GM23248 (cell line): ENCODE results near the gene SYS1. TPM values are rescaled to one million over a fixed set of nuclear protein-coding genes. Genes with fewer than 3 reads are reported as not detected.

ENCODE experiments used
- DNase-seq: peaks from one replicate; pipeline ENCODE4 v3.0.0-alpha.2; 2015
- H2AFZ ChIP-seq: fragments of 200-600 bp; sonication (generic); 2 replicates; pipeline ENCODE4 v1.6.1; 2016; ENCODE audit warnings: antibody characterized with exemption
- H3F3A ChIP-seq: fragments of 200-600 bp; sonication (generic); 2 replicates; pipeline ENCODE4 v1.6.1; 2016; ENCODE audit warnings: mild to moderate bottlenecking, antibody characterized with exemption, mixed run types; ENCODE audit not compliant: insufficient read depth
- H3K27ac ChIP-seq: fragments of 200-600 bp; sonication (generic); 2 replicates; pipeline ENCODE4 v1.5.1; 2016; ENCODE audit warnings: mild to moderate bottlenecking
- H3K27me3 ChIP-seq: fragments of 200-600 bp; sonication (generic); replicated peaks from 2 replicates; pipeline ENCODE4 v1.6.1; 2016; ENCODE audit warnings: mild to moderate bottlenecking; ENCODE audit not compliant: insufficient read depth
- H3K36me3 ChIP-seq: fragments of 200-600 bp; sonication (generic); 2 replicates; pipeline ENCODE4 v1.6.1; 2016; ENCODE audit warnings: low read depth, mild to moderate bottlenecking
- H3K4me1 ChIP-seq: fragments of 200-600 bp; sonication (generic); 2 replicates; pipeline ENCODE4 v1.6.1; 2016; ENCODE audit warnings: mild to moderate bottlenecking; ENCODE audit not compliant: insufficient read depth
- H3K4me2 ChIP-seq: fragments of 200-600 bp; sonication (generic); one replicate; pipeline ENCODE4 v1.6.1; 2016; ENCODE audit warnings: mild to moderate bottlenecking; ENCODE audit not compliant: unreplicated experiment
- H3K4me3 ChIP-seq: fragments of 200-600 bp; sonication (generic); 2 replicates; pipeline ENCODE4 v1.5.1; 2016; ENCODE audit warnings: mild to moderate bottlenecking
- H3K79me2 ChIP-seq: fragments of 200-600 bp; sonication (generic); 2 replicates; pipeline ENCODE4 v1.6.1; 2016; ENCODE audit warnings: mild to moderate bottlenecking; ENCODE audit not compliant: insufficient read depth
- H3K9ac ChIP-seq: fragments of 200-600 bp; sonication (generic); 2 replicates; pipeline ENCODE4 v1.6.1; 2016; ENCODE audit warnings: mild to moderate bottlenecking
- H3K9me2 ChIP-seq: fragments of 200-600 bp; sonication (generic); 2 replicates; pipeline ENCODE4 v1.6.1; 2016; ENCODE audit warnings: mixed run types, mild to moderate bottlenecking, moderate library complexity; ENCODE audit not compliant: insufficient read depth
- H3K9me3 ChIP-seq: fragments of 200-600 bp; sonication (generic); one replicate; pipeline ENCODE4 v1.6.1; 2017; ENCODE audit warnings: low read depth
- H4K20me1 ChIP-seq: fragments of 200-600 bp; sonication (generic); 2 replicates; pipeline ENCODE4 v1.6.0; 2016; ENCODE audit not compliant: insufficient read depth
- EZH2 ChIP-seq: fragments of 200-600 bp; sonication (generic); IDR thresholded peaks from 2 replicates; pipeline ENCODE4 v1.6.1; 2018; ENCODE audit warnings: antibody characterized with exemption, mild to moderate bottlenecking; ENCODE audit not compliant: insufficient read depth, poor library complexity, severe bottlenecking
- EZH2phosphoT487 ChIP-seq: fragments of 200-600 bp; sonication (generic); IDR thresholded peaks from 2 replicates; pipeline ENCODE4 v1.6.1; 2018; ENCODE audit warnings: antibody characterized with exemption, moderate library complexity, mild to moderate bottlenecking, low read depth; ENCODE audit not compliant: insufficient read depth
- WGBS, 2 experiments: methylation state at CpG; one replicate each; pipeline ENCODE4 v1.1.6; 2015 to 2017; ENCODE audit warnings: low lambda C conversion rate in 2 of 2, low coverage in 1 of 2; ENCODE audit errors: missing lambda C conversion rate in 2 of 2; 5-methylcytosine and 5-hydroxymethylcytosine counted together
- in situ Hi-C: fragments of 300-500 bp; cut with MboI; formaldehyde crosslinking; loops from 2 replicates; pipeline ENCODE4 v1.15.0; 2020
- polyA plus RNA-seq: library from polyadenylated mRNA; unstranded; fragments of >200 nt; fragmentation: Nextera tagmentation; extraction: Ambion mirVana; gene quantifications from 2 replicates; pipeline ENCODE4 v1.2.1, GENCODE V29; 2016
- total RNA-seq: library from RNA; depleted of rRNA; stranded (reverse); fragments of >200 nt; shearing (Covaris generic); gene quantifications from 2 replicates; pipeline ENCODE4 v1.2.3, GENCODE V29; 2014

Gene SYS1
- total and polyA plus RNA-seq, 2 experiments from 2014 or later: 27.1 to 27.3 TPM

DNA sequence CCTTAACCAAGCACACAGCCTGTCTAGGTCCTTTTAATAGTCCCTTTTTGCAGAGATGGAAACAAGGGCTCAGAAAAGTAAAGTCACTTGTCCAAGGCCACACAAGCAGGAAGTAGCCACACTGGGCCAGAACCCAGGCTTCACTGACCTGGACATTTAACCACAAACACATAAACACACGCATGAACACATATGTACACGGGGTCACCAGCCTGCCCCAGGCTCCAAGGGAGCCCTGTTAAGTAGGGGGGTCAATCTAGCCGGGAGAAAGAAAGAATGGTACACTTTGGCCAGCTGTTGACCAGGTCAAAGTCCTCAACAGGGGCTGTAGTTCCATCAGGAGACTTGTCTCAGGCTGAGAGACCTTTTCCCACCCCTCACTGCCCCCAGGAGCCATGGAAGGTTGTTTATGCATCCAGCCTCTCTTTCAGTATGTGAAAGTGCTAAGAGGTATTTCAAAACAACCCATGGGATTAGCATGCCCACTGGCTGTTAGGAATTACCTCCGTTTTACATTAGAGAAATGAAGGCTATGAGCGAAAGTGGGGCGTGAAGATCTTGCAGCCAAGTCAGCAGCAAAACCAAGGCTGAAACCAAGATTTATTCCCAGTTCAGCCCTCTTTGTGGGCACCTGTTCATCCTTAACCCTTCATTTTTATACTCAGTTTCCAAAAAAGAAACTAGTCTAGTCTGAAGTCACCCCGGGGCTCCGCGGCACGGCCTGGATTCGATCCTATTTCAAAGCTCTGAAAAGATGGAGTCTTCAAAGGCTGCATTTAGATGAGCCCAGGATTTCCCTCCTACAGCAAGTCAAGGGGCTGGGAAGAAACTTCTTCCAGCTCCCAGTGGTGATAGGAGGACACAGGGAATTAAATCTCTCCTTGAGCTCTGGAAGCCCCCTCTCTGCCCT is 24.6 kb upstream of the SYS1 start:
- Histone ChIP-seq H3K4me1 (peaks cover 77% of the 10 kb centered on the region), H3K9me2 (no peaks in the 10 kb centered on the region), H4K20me1 (no peaks in the 10 kb centered on the region), H3K4me2 (peak overlapping the region; percentile 59), H3K9ac (peak overlapping the region; percentile 81), H2AFZ (no peak overlapping the region), H3K27ac (peak overlapping the region; percentile 99), H3K4me3 (0 out of 2 replicates have a peak overlapping the region, but pooled peaks have one; percentile 3), H3K79me2 (peaks cover 78% of the 10 kb centered on the region), H3K9me3 (no peaks in the 10 kb centered on the region), H3K36me3 (peaks cover 54% of the 10 kb centered on the region), H3F3A (peaks cover 89% of the 10 kb centered on the region), H3K27me3 (no peaks in the 10 kb centered on the region)
- no peak for TF ChIP-seq EZH2
- TF ChIP-seq EZH2phosphoT487: no peak
- 75 to 77% methylated on average over 11 of the region's 11 CpGs for WGBS, 2 experiments
- DNase-seq: peak; percentile 54
- in situ Hi-C loops: no loop called here

DNA sequence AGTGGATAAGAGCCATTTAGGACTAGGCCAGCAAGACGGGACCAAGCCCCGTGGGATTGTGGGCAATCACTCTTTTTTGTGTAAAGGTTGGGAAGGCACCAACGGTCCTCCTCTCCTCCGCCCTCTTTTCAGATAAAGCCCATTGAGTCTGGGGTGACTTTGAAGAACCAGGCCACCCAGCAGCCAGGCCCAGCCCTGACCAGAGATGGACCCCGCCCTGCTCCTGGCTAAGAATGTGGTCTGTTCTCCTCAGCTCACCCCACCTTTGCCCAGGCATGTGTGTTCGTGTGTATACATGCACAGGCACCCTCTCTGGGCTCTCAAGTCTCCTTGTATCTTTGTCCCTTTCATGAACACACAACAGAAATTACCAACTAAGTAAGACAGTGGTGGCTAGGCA is 23.9 kb upstream of the SYS1 start:
- H3K27me3 ChIP-seq: no peaks in the 10 kb centered on the region
- in situ Hi-C loops: no loop called here
- H3K9me2 ChIP-seq: no peaks in the 10 kb centered on the region
- H3K27ac ChIP-seq: peak overlapping the region; percentile 99
- no peak for DNase-seq
- peaks cover 84% of the 10 kb centered on the region for H3K4me1 ChIP-seq
- peak overlapping the region; percentile 81 for H3K9ac ChIP-seq
- no peaks in the 10 kb centered on the region for H3K9me3 ChIP-seq
- H2AFZ ChIP-seq: no peak overlapping the region
- H3F3A ChIP-seq: peaks cover 91% of the 10 kb centered on the region
- H3K79me2 ChIP-seq: peaks cover 78% of the 10 kb centered on the region
- 98 to 100% methylated on average over 6 of the region's 6 CpGs for WGBS, 2 experiments
- H4K20me1 ChIP-seq: no peaks in the 10 kb centered on the region
- TF ChIP-seq EZH2 (no peak), EZH2phosphoT487 (no peak)
- H3K4me2 ChIP-seq: peak overlapping the region; percentile 59
- no peak overlapping the region for H3K4me3 ChIP-seq
- H3K36me3 ChIP-seq: peaks cover 46% of the 10 kb centered on the region

GRCh38 chr20:45339799-45340198 is 23.2 kb upstream of the SYS1 start:
- Histone ChIP-seq H3K27me3 (no peaks in the 10 kb centered on the region), H3K4me1 (peaks cover 88% of the 10 kb centered on the region), H3K9ac (peak overlapping the region; percentile 81; the same call in 1 of the 2 replicates), H3K79me2 (peaks cover 78% of the 10 kb centered on the region), H3K27ac (peak overlapping the region; percentile 99), H4K20me1 (no peaks in the 10 kb centered on the region), H2AFZ (no peak overlapping the region), H3K4me3 (no peak overlapping the region), H3K4me2 (no peak overlapping the region), H3F3A (peaks cover 92% of the 10 kb centered on the region), H3K9me2 (no peaks in the 10 kb centered on the region), H3K36me3 (peaks cover 45% of the 10 kb centered on the region; the same call in 1 of the 2 replicates), H3K9me3 (no peaks in the 10 kb centered on the region)
- in situ Hi-C loops: no loop called here
- TF ChIP-seq EZH2 (no peak), EZH2phosphoT487 (no peak)
- WGBS, 2 experiments: 89 to 100% methylated on average over 2 of the region's 2 CpGs
- no peak for DNase-seq

GRCh38 chr20:45340236-45340847 is 22.6 kb upstream of the SYS1 start:
- Histone ChIP-seq H3K79me2 (peaks cover 78% of the 10 kb centered on the region), H3K27ac (peak overlapping the region; percentile 99), H3K36me3 (peaks cover 44% of the 10 kb centered on the region; the same call in 1 of the 2 replicates), H3F3A (peaks cover 92% of the 10 kb centered on the region), H3K27me3 (no peaks in the 10 kb centered on the region), H3K4me2 (no peak overlapping the region), H3K9ac (peak overlapping the region; percentile 100), H3K4me1 (peaks cover 89% of the 10 kb centered on the region), H4K20me1 (no peaks in the 10 kb centered on the region), H2AFZ (no peak overlapping the region), H3K9me3 (no peaks in the 10 kb centered on the region), H3K4me3 (no peak overlapping the region), H3K9me2 (no peaks in the 10 kb centered on the region)
- DNase-seq: no peak
- WGBS, 2 experiments: 92 to 100% methylated on average over 5 of the region's 5 CpGs
- in situ Hi-C loops: no loop called here
- TF ChIP-seq EZH2phosphoT487 (no peak), EZH2 (no peak)
